Activated CD8-positive, alpha-beta T cell treated with anti-CD3 and anti-CD28 coated beads for 36 hours (primary cell): ENCODE measurements around the gene SIRPA. TPM values are rescaled to one million over a fixed set of nuclear protein-coding genes. Genes with fewer than 3 reads are reported as not detected.

Source experiments
- ATAC-seq: fragments of 200-7000 bp; cut with Tn5 transposase; one replicate; pipeline ENCODE4 v1.10.0; 2021; ENCODE audit warnings: mild to moderate bottlenecking, moderate library complexity
- CTCF ChIA-PET: fragments of 350-600 bp; sonication (Branson Sonifier 250); formaldehyde crosslinking; loops from one replicate; lab custom pipeline; 2021; ENCODE audit warnings: antibody characterized with exemption; lab: Charles Lee
- POLR2A ChIA-PET: fragments of 350-600 bp; sonication (Branson Sonifier 250); formaldehyde crosslinking; loops from one replicate; lab custom pipeline; 2021; ENCODE audit warnings: antibody characterized with exemption; lab: Charles Lee
- DNase-seq: peaks from one replicate; pipeline ENCODE4 v3.0.0-alpha.2; 2020
- H3K27ac Mint-ChIP-seq: one replicate; pipeline ENCODE4 v1.8.0; 2021; ENCODE audit warnings: mild to moderate bottlenecking, mixed read lengths
- H3K27me3 Mint-ChIP-seq: one replicate; pipeline ENCODE4 v1.8.0; 2021; ENCODE audit warnings: mixed read lengths
- H3K36me3 Mint-ChIP-seq: one replicate; pipeline ENCODE4 v1.8.0; 2021; ENCODE audit warnings: low read depth, mixed read lengths
- H3K4me1 Mint-ChIP-seq: one replicate; pipeline ENCODE4 v1.8.0; 2021; ENCODE audit warnings: low read depth, mixed read lengths
- H3K4me3 Mint-ChIP-seq: one replicate; pipeline ENCODE4 v1.8.0; 2021; ENCODE audit warnings: mild to moderate bottlenecking, moderate library complexity, mixed read lengths
- H3K9me3 Mint-ChIP-seq: one replicate; pipeline ENCODE4 v1.8.0; 2021; ENCODE audit warnings: mixed read lengths
- intact Hi-C: fragments of 100-400 bp; cut with micrococcal nuclease; formaldehyde crosslinking; loops from one replicate; pipeline ENCODE4 v1.10.0; 2022
- total RNA-seq, 2 experiments: library from RNA; stranded (reverse); gene quantifications; one replicate each; pipeline ENCODE4 v1.2.3, GENCODE V29; 2021
- TF ChIP-seq, protein P1 (sequence below): fragments of 200-600 bp; IDR thresholded peaks from one replicate; pipeline ENCODE4 v1.8.0; 2022; ENCODE audit warnings: antibody characterized with exemption, mild to moderate bottlenecking

The SIRPA gene
- total RNA-seq, 2 experiments from 2014 or later: 0.09 TPM

DNA sequence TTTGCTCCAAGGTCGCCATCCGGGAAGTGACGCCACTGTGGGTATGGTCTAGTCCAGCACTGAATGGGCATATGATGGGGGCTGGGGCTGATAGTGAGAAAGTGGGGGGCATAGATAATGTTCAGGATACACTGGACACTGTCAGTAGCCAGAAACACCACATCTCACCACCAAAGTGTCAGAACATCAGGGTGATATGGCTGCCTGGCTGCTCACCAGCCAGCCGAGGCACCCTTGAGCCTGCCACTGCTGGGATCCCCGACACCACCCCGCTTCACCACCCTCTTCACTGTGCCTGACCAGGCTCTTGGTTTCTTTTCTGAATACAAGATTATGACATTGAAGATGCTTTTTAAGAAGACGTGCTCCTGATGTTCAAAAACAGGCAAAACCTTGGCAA is 46.9 kb downstream of the SIRPA start:
- Mint-ChIP-seq H3K4me3 (no peak overlapping the region), H3K4me1 (peaks cover 3% of the 10 kb centered on the region), H3K36me3 (no peaks in the 10 kb centered on the region), H3K27me3 (peaks cover 15% of the 10 kb centered on the region), H3K9me3 (no peaks in the 10 kb centered on the region), H3K27ac (no peak overlapping the region)
- ChIA-PET POLR2A (no interaction called here), CTCF (no interaction called here)
- intact Hi-C loops: no loop called here
- DNase-seq: no peak
- no peak for ATAC-seq
- TF ChIP-seq, protein P1, sequence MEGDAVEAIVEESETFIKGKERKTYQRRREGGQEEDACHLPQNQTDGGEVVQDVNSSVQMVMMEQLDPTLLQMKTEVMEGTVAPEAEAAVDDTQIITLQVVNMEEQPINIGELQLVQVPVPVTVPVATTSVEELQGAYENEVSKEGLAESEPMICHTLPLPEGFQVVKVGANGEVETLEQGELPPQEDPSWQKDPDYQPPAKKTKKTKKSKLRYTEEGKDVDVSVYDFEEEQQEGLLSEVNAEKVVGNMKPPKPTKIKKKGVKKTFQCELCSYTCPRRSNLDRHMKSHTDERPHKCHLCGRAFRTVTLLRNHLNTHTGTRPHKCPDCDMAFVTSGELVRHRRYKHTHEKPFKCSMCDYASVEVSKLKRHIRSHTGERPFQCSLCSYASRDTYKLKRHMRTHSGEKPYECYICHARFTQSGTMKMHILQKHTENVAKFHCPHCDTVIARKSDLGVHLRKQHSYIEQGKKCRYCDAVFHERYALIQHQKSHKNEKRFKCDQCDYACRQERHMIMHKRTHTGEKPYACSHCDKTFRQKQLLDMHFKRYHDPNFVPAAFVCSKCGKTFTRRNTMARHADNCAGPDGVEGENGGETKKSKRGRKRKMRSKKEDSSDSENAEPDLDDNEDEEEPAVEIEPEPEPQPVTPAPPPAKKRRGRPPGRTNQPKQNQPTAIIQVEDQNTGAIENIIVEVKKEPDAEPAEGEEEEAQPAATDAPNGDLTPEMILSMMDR: no peak

DNA sequence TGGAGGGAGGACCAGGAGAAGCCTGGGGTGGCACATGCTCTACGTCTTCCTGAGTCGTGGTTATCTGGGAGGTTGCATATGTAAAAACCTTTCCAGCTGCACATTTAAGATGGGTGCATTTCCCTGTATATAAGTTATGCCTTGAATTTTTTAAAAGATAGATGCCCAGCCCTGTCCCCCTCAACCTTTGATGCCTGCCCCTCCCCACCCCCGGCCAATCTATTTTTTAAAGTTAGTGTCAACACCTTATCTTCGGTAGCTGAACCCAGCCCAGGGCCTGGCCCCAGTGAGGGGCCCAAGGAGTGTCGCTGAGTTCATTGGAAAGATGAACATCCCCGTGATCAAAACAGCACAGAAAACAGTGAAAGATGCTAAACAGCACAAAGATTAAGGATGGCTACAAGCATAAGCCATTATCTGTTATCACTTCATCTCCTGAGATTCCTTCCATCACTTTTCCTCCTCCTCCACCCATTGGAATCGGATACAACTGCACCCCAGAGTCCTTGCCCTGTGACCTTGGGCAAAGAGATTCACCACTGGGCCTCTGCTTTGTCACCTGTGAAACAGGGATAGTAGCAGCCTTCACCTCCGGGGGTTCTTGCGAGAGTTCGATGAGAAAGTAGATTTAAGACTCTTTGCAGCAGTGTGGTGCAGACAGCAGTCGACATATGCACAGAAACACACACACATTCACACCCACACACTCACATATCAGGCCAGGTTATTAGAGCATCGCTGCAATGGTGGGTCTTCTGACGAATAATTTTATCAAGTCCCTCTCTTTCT is 47.5 kb downstream of the SIRPA start:
- TF ChIP-seq, protein P1: no peak
- H3K4me1 Mint-ChIP-seq: peaks cover 3% of the 10 kb centered on the region
- DNase-seq (no peak), ATAC-seq (no peak)
- H3K27me3 Mint-ChIP-seq: peaks cover 18% of the 10 kb centered on the region
- POLR2A ChIA-PET: no interaction called here
- H3K36me3 Mint-ChIP-seq: no peaks in the 10 kb centered on the region
- intact Hi-C loops: no loop called here
- no peak overlapping the region for H3K4me3 Mint-ChIP-seq
- no peaks in the 10 kb centered on the region for H3K9me3 Mint-ChIP-seq
- H3K27ac Mint-ChIP-seq: no peak overlapping the region
- CTCF ChIA-PET: no interaction called here

DNA sequence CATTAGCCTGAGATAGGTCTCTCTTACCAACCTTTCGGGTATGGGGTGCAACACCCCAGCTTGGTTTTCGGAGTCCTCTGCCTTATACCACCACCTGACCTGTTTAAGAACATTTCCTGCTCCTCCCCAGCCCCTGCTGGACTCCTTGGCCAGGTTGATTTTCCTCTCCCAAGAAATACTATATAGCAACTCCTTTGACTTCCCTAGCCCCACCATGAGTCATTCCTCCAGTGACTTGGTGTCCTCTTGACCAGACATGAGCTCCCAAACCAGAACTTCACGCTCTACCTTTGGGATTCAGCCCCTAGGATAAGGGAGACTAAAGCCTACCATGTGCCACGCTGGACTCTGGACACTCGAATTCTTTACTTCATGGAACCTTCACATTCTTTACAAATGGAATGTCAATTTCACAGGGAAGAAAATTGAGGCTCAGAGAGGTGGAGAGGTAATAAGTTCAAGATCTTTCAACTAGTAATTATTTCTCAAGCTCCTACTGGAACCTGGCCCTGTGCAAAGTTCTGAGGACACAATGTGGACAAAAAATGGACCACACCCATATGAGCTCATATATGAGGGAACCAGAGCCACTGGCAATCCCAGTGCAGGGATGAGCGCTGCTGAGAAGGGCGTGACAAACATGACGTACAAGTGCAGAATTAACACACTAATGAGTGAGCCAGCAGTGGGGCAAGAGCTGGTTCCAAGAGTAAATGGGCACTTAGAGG is 48.2 kb downstream of the SIRPA start:
- ATAC-seq (no peak), DNase-seq (no peak)
- TF ChIP-seq, protein P1: no peak
- H3K4me3 Mint-ChIP-seq: no peak overlapping the region
- no peak overlapping the region for H3K27ac Mint-ChIP-seq
- POLR2A ChIA-PET: no interaction called here
- no peaks in the 10 kb centered on the region for H3K36me3 Mint-ChIP-seq
- H3K27me3 Mint-ChIP-seq: peaks cover 22% of the 10 kb centered on the region
- intact Hi-C loops: no loop called here
- H3K4me1 Mint-ChIP-seq: peaks cover 3% of the 10 kb centered on the region
- CTCF ChIA-PET: no interaction called here
- H3K9me3 Mint-ChIP-seq: no peaks in the 10 kb centered on the region

DNA sequence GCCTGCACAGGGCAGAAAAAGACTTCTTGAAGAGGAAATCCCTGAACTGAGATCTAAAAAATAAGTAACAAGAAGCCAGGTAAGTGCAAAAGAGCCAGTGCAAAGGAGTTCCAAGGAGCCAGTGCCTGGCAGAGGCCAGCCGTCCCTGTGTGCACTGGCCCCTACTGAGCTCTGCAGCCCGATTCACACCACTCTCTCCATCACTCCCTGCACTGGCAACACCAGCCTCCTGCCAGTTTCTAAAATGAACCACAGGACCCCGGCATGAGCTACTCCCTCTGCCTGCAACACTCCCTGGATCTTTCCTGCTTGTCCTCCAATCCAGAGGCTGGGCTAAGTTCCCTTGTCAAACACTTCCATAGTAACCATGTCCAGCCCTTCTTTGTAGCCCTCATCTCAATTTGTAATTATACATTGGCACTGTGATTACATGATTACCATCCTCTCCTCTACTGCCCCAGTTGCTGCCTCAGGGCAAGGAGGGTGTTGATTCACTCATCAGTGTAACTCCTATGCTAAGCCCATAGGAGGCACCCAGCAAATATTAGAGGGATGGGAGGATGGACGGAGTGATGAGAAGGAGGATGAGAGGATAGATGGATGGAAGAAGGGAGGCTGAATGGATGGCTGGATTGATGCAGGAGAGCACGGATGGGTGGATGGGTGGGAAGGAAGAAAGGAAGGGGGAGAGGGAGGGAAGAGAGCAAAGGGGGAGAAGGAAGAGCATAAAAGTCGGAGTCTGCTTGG is 49.3 kb downstream of the SIRPA start:
- Mint-ChIP-seq H3K27ac (no peak overlapping the region), H3K4me3 (no peak overlapping the region), H3K4me1 (peaks cover 3% of the 10 kb centered on the region), H3K27me3 (peaks cover 23% of the 10 kb centered on the region), H3K36me3 (no peaks in the 10 kb centered on the region), H3K9me3 (no peaks in the 10 kb centered on the region)
- DNase-seq (no peak), ATAC-seq (no peak)
- TF ChIP-seq, protein P1: no peak
- ChIA-PET CTCF (no interaction called here), POLR2A (interaction anchor here (1.0 kb wide), 1 partner anchor 669 kb away, joined by 3 read pairs; no protein-coding TSS in a partner anchor)
- intact Hi-C loops: no loop called here
